Panc1 (cell line): ENCODE measurements around the gene CRCP. TPM values are rescaled to one million over a fixed set of nuclear protein-coding genes. Genes with fewer than 3 reads are reported as not detected.
"Not testable (repeated sequence)": the region's sequence is repeated elsewhere in the genome, so short reads cannot be mapped to it uniquely, and the experiment has no call there.

Source experiments
- ATAC-seq: fragments of 200-7000 bp; cut with Tn5 transposase; 2 replicates; pipeline ENCODE4 v1.9.1; 2020; ENCODE audit warnings: mild to moderate bottlenecking, moderate library complexity
- BruUV-seq: library from RNA; stranded (reverse); fragments of 400-500 nt; replicated peaks from 2 replicates; lab custom pipeline; 2021; lab: Mats Ljungman, UMichigan
- CTCF ChIA-PET: fragments of 300-600 bp; sonication (Branson Sonifier 250); formaldehyde crosslinking; loops from one replicate; lab custom pipeline; 2022; ENCODE audit warnings: antibody characterized with exemption; lab: Charles Lee
- POLR2A ChIA-PET: fragments of 300-600 bp; sonication (Branson Sonifier 250); formaldehyde crosslinking; loops from one replicate; lab custom pipeline; 2022; ENCODE audit warnings: antibody characterized with exemption; lab: Charles Lee
- DNase-seq: peaks from one replicate; pipeline ENCODE4 v3.0.0-alpha.2; 2010; ENCODE audit warnings: low read depth, low spot score
- H3K27ac ChIP-seq: 2 replicates; pipeline ENCODE4 v1.5.1; 2011; ENCODE audit warnings: mild to moderate bottlenecking, low read length, inconsistent platforms
- H3K27me3 ChIP-seq: fragments of 200-500 bp; sonication (Bioruptor generic); 2 replicates; pipeline ENCODE4 v1.6.0; 2014; ENCODE audit warnings: low read length, inconsistent platforms; ENCODE audit not compliant: control insufficient read depth, insufficient read depth
- H3K36me3 ChIP-seq: fragments of 200-500 bp; sonication (Bioruptor generic); 2 replicates; pipeline ENCODE4 v1.5.1; 2014; ENCODE audit warnings: inconsistent platforms, mild to moderate bottlenecking, low read length, moderate library complexity; ENCODE audit not compliant: control insufficient read depth, insufficient read depth
- H3K4me1 ChIP-seq: 2 replicates; pipeline ENCODE4 v1.5.1; 2011; ENCODE audit warnings: inconsistent platforms, mild to moderate bottlenecking, low read length, moderate library complexity; ENCODE audit not compliant: control insufficient read depth, insufficient read depth
- H3K4me3 ChIP-seq, 2 experiments: 2 replicates each; pipeline ENCODE4 v1.5.1; 2011 to 2012; ENCODE audit warnings: low read depth in 2 of 2, low read length in 2 of 2, mild to moderate bottlenecking in 2 of 2, inconsistent platforms in 1 of 2, moderate library complexity in 1 of 2
- H3K9me3 ChIP-seq: fragments of 200-500 bp; sonication (Bioruptor generic); 2 replicates; pipeline ENCODE4 v1.5.1; 2014; ENCODE audit warnings: low read depth, mild to moderate bottlenecking, inconsistent platforms, low read length, moderate library complexity; ENCODE audit not compliant: control insufficient read depth, insufficient read depth
- CTCF ChIP-seq: fragments of 450-650 bp; IDR thresholded peaks from 2 replicates; pipeline ENCODE4 v1.5.1; 2017; ENCODE audit warnings: mild to moderate bottlenecking
- POLR2AphosphoS5 ChIP-seq: IDR thresholded peaks from 2 replicates; pipeline ENCODE4 v1.6.1; 2012; ENCODE audit warnings: mild to moderate bottlenecking, low read depth, low read length, moderate library complexity
- REST ChIP-seq, 2 experiments: IDR thresholded peaks; 2 replicates each; pipeline ENCODE4 v1.6.1; 2011 to 2012; ENCODE audit warnings: low read depth in 2 of 2, control low read depth in 1 of 2, low read length in 1 of 2, mild to moderate bottlenecking in 1 of 2, moderate library complexity in 1 of 2; ENCODE audit not compliant: insufficient read depth in 1 of 2
- SIN3A ChIP-seq: IDR thresholded peaks from 2 replicates; pipeline ENCODE4 v1.6.1; 2012; ENCODE audit warnings: low read depth, mild to moderate bottlenecking, low read length, moderate library complexity, borderline replicate concordance; ENCODE audit not compliant: insufficient read depth
- TCF7L2 ChIP-seq: IDR thresholded peaks from 2 replicates; pipeline ENCODE4 v1.6.1; 2011; ENCODE audit warnings: mild to moderate bottlenecking, low read depth, low read length, inconsistent platforms
- in situ Hi-C: cut with HindIII; loops from 2 replicates; pipeline ENCODE4 v1.10.0; 2016; ENCODE audit warnings: low sequenced_read_pairs, low pct_unique_long_range_greater_than_20kb
- intact Hi-C: fragments of 100-400 bp; cut with micrococcal nuclease; formaldehyde crosslinking; loops from one replicate; pipeline ENCODE4 v1.10.0; 2022; ENCODE audit not compliant: unreplicated experiment
- total RNA-seq: library from RNA; stranded (reverse); gene quantifications from one replicate; pipeline ENCODE4 v1.2.1, GENCODE V29; 2021; ENCODE audit not compliant: unreplicated experiment

Gene CRCP
- total RNA-seq, 1 experiment from 2014 or later = 46.4 TPM

- H3K27me3 ChIP-seq = no peaks in the 10 kb centered on the region
- intact Hi-C loops (no loop called here), in situ Hi-C loops (no loop called here)
- no TSS peak for BruUV-seq
- no peaks in the 10 kb centered on the region for H3K4me1 ChIP-seq
- ChIA-PET POLR2A (no interaction called here), CTCF (interaction anchor here (0.5 kb wide), 1 partner anchor 449 kb away, joined by 11 read pairs; no protein-coding TSS in a partner anchor)
- H3K9me3 ChIP-seq = no peaks in the 10 kb centered on the region
- no peak for TF ChIP-seq SIN3A
- TF ChIP-seq CTCF = no peak
- no peak for TF ChIP-seq POLR2AphosphoS5
- TF ChIP-seq REST (IDR thresholded peaks at IDR 0.05; ENCODE audit: insufficient read depth in 1 of 2, low read depth in 2 of 2, low read length in 1 of 2) = no peak
- TF ChIP-seq TCF7L2 = no peak
- H3K36me3 ChIP-seq = no peaks in the 10 kb centered on the region
- no peak overlapping the region for H3K27ac ChIP-seq
- no peak for ATAC-seq
- DNase-seq = no peak
- no peak overlapping the region for H3K4me3 ChIP-seq
Measured at GRCh38 chr7:66070222-66070621, 44.4 kb upstream of the CRCP start.

- H3K9me3 ChIP-seq, in situ Hi-C loops, H3K4me1 ChIP-seq, ATAC-seq, POLR2A ChIA-PET, H3K27ac ChIP-seq, DNase-seq, BruUV-seq, H3K4me3 ChIP-seq, intact Hi-C loops, H3K27me3 ChIP-seq, H3K36me3 ChIP-seq: not testable (repeated sequence)
- CTCF ChIA-PET = interaction anchor here (0.6 kb wide), 1 partner anchor 40 kb away, joined by 11 read pairs; no protein-coding TSS in a partner anchor
Measured at GRCh38 chr7:66072208-66072607, 42.4 kb upstream of the CRCP start.

GRCh38 chr7:66075590-66076461 lies 38.8 kb upstream of the CRCP start, which contains the start of gene ASL:
Gene ASL, plus strand, starts transcription at chr7:66075819. Its CDS starts 263 bp downstream, at chr7:66076082.
- intact Hi-C loops (no loop called here), in situ Hi-C loops (no loop called here)
- ATAC-seq (peak; percentile 100), DNase-seq (no peak)
- TF ChIP-seq CTCF = no peak
- peak; percentile 73 for TF ChIP-seq POLR2AphosphoS5
- peak; percentile 75 for TF ChIP-seq SIN3A
- TF ChIP-seq TCF7L2 = no peak
- TF ChIP-seq REST (IDR thresholded peaks at IDR 0.05; ENCODE audit: insufficient read depth in 1 of 2, low read depth in 2 of 2, low read length in 1 of 2) = 0 out of 4 replicates have a peak, but pooled peaks of 1 of the 2 experiments have one; percentile 47
- Histone ChIP-seq H3K4me3 (peak within 1 kb of the TSS; percentile 67 to 92), H3K27me3 (no peaks in the 10 kb centered on the region), H3K4me1 (peaks cover 7% of the 10 kb centered on the region), H3K27ac (peak within 1 kb of the TSS; percentile 84), H3K36me3 (no peaks in the 10 kb centered on the region), H3K9me3 (no peaks in the 10 kb centered on the region)
- ChIA-PET CTCF (no interaction called here), POLR2A (no interaction called here)
- BruUV-seq = TSS peak; percentile 88
